BE2C (cell line): ENCODE data around the gene UPF3A.

Source experiments
- DNase-seq: peaks from one replicate; pipeline ENCODE4 v3.0.0-alpha.2; 2020
- H3K27me3 ChIP-seq: fragments of 250-450 bp; sonication (Bioruptor Pico); 2 replicates; pipeline ENCODE4 v1.5.1; 2020; ENCODE audit warnings: mild to moderate bottlenecking
- H3K36me3 ChIP-seq: fragments of 250-450 bp; sonication (Bioruptor Pico); 2 replicates; pipeline ENCODE4 v1.5.1; 2020; ENCODE audit warnings: mild to moderate bottlenecking
- H3K4me1 ChIP-seq: fragments of 250-450 bp; sonication (Bioruptor Pico); 2 replicates; pipeline ENCODE4 v1.5.1; 2020
- H3K4me3 ChIP-seq: 2 replicates; pipeline ENCODE4 v1.5.1; 2011; ENCODE audit warnings: low read depth, low read length
- H3K9me3 ChIP-seq: fragments of 250-450 bp; sonication (Bioruptor Pico); 2 replicates; pipeline ENCODE4 v1.5.1; 2020
- CTCF ChIP-seq: IDR thresholded peaks from 2 replicates; pipeline ENCODE4 v1.5.1; 2012; ENCODE audit warnings: mild to moderate bottlenecking, low read depth, low read length

Gene UPF3A

DNA sequence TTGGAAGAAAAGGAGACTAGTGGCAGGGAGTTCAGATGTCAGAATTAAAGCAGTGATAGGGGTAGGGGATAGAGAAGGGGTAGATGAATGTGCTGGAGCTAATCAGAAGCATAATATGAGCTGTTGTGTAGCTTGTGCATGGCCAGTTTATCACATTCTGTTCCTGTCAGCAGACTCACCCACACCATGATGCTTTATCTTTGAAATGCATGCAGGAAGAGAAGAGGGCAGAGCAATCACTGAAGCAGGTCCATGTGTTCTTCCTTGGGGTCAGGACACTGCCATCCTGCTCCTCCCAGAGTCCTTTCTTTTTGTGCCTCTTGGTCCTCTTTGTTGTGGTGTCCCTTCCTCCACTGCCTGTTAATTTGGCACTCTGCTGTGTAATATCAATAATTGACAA is 38.7 kb downstream of the UPF3A start:
- peaks cover 56% of the 10 kb centered on the region for H3K36me3 ChIP-seq
- no peak for TF ChIP-seq CTCF
- H3K9me3 ChIP-seq = no peaks in the 10 kb centered on the region
- H3K27me3 ChIP-seq = no peaks in the 10 kb centered on the region
- H3K4me3 ChIP-seq = no peak overlapping the region
- H3K4me1 ChIP-seq = no peaks in the 10 kb centered on the region
- DNase-seq = no peak

GRCh38 chr13:114321256-114321655 is 39.9 kb downstream of the UPF3A start:
- Histone ChIP-seq H3K4me1 (no peaks in the 10 kb centered on the region; the same call in 1 of the 2 replicates), H3K4me3 (no peak overlapping the region), H3K36me3 (peaks cover 67% of the 10 kb centered on the region), H3K9me3 (no peaks in the 10 kb centered on the region), H3K27me3 (no peaks in the 10 kb centered on the region)
- no peak for DNase-seq
- TF ChIP-seq CTCF = no peak

DNA sequence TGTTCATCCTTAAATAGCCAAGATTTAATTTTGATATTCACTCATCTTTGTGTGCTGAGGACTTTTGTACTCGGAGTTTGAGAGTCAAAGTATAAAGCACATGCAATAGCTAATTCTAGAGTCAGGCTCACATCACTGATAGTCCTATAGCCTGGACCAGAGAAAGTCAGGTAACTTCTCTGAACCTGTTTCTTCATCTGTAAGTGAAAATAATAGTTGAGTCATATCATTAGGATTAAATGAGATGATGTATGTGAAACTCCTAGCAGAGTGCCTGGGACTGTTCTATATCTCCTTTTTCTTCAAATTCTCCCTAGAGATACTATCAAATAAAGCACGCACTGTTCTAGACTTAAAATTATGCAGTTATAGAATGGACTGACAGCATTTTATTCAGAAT is 41.9 kb downstream of the UPF3A start:
- no peaks in the 10 kb centered on the region; the same call in 1 of the 2 replicates for H3K4me1 ChIP-seq
- peaks cover 72% of the 10 kb centered on the region for H3K36me3 ChIP-seq

GRCh38 chr13:114324334-114324733 is 42.9 kb downstream of the UPF3A start:
- Histone ChIP-seq H3K4me1 (no peaks in the 10 kb centered on the region; the same call in 1 of the 2 replicates), H3K4me3 (no peak overlapping the region), H3K36me3 (peaks cover 74% of the 10 kb centered on the region), H3K9me3 (no peaks in the 10 kb centered on the region), H3K27me3 (no peaks in the 10 kb centered on the region)
- no peak for DNase-seq
- TF ChIP-seq CTCF = no peak

More for the DNA sequence above, 41.9 kb downstream of the UPF3A start:
- H3K9me3 ChIP-seq = no peaks in the 10 kb centered on the region
- H3K4me3 ChIP-seq = no peak overlapping the region
- no peak for TF ChIP-seq CTCF
- no peak for DNase-seq
- H3K27me3 ChIP-seq = no peaks in the 10 kb centered on the region

DNA sequence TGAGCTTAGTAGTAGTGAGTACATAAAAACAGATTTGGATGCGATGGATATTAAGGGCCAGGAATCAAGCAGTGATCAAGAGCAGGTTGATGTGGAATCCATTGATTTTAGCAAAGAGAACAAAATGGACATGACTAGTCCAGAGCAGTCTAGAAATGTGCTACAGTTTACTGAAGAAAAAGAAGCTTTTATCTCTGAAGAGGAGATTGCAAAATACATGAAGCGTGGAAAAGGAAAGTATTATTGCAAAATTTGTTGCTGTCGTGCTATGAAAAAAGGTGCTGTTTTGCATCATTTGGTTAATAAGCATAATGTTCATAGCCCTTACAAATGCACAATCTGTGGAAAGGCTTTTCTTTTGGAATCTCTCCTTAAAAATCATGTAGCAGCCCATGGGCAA is 44.3 kb downstream of the UPF3A start:
- H3K9me3 ChIP-seq = no peaks in the 10 kb centered on the region
- no peak overlapping the region for H3K4me3 ChIP-seq
- DNase-seq = no peak
- H3K4me1 ChIP-seq = no peaks in the 10 kb centered on the region; the same call in 1 of the 2 replicates
- peaks cover 66% of the 10 kb centered on the region for H3K36me3 ChIP-seq
- no peak for TF ChIP-seq CTCF
- no peaks in the 10 kb centered on the region for H3K27me3 ChIP-seq

DNA sequence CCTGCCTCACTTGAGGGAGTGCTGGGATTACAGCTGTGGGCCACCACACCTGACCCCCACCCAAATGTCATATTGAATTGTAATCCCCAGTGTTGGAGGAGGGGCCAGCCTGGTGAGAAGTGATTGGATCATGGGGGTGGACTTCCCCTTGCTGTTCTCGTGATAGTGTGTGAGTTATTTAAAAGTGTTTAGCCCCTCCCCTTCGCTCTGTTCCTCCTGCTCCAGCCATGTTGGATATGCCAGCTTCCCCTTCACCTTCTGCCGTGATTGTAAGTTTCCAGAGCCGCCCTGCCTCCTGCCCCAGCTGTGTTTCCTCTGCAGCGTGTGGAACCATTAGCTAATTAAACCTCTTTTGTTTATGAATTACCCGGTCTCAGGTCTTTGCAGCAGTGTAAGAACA is 46.6 kb downstream of the UPF3A start:
- H3K36me3 ChIP-seq = peaks cover 48% of the 10 kb centered on the region
- DNase-seq = no peak

More for the DNA sequence above, 46.6 kb downstream of the UPF3A start:
- TF ChIP-seq CTCF = no peak
- no peaks in the 10 kb centered on the region for H3K27me3 ChIP-seq
- H3K9me3 ChIP-seq = no peaks in the 10 kb centered on the region
- H3K4me3 ChIP-seq = no peak overlapping the region
- H3K4me1 ChIP-seq = no peaks in the 10 kb centered on the region; the same call in 1 of the 2 replicates
